Left lung (tissue), 10 donors: ENCODE measurements around the gene ACTR1A. TPM values are rescaled to one million over a fixed set of nuclear protein-coding genes. Genes with fewer than 3 reads are reported as not detected.

ENCODE experiments used
- ATAC-seq: fragments of 200-7000 bp; cut with Tn5 transposase; one replicate; pipeline ENCODE4 v1.9.1; 2020; ENCODE audit warnings: moderate library complexity
- DNase-seq, 4 donors: peaks; one replicate each; pipeline ENCODE4 v3.0.0-alpha.2; 2013 to 2020
- H3K27ac ChIP-seq, 2 donors: fragments of 200-600 bp; sonication (generic) in 1 of 2; one replicate each; pipeline versions ENCODE4 v1.5.0 to v1.8.0; 2020 to 2021
- H3K27me3 ChIP-seq, 2 donors: fragments of 200-600 bp; sonication (generic) in 1 of 2; one replicate each; pipeline versions ENCODE4 v1.5.0 to v1.8.0; 2020 to 2021
- H3K36me3 ChIP-seq, 2 donors: fragments of 200-600 bp; sonication (generic) in 1 of 2; one replicate each; pipeline versions ENCODE4 v1.5.0 to v1.8.0; 2020 to 2021
- H3K4me1 ChIP-seq, 2 donors: fragments of 200-600 bp; one replicate each; pipeline ENCODE4 v1.8.0; 2021
- H3K4me3 ChIP-seq, 2 donors: fragments of 200-600 bp; sonication (generic) in 1 of 2; one replicate each; pipeline versions ENCODE4 v1.5.0 to v1.8.0; 2020 to 2021; ENCODE audit warnings: mild to moderate bottlenecking in 1 of 2
- H3K9me3 ChIP-seq, 2 donors: fragments of 200-600 bp; sonication (generic) in 1 of 2; one replicate each; pipeline versions ENCODE4 v1.5.0 to v1.8.0; 2020 to 2021
- intact Hi-C, 2 donors: fragments of 100-400 bp; cut with DNase I; formaldehyde crosslinking; loops; one replicate each; pipeline versions ENCODE4 v1.11.2 to v1.14.2; 2022
- polyA plus RNA-seq, 6 donors: library from polyadenylated mRNA; unstranded; fragments of 120-200 nt; gene quantifications; one replicate each; pipeline ENCODE4 v1.2.1, GENCODE V29; 2013; ENCODE audit not compliant: insufficient read length in 6 of 6
- total RNA-seq, 2 donors: library from RNA; stranded (reverse); fragmentation: NEBNext Ultra II Directional; extraction: Animal tissue kit (Norgen Biotek cat#: 25700); gene quantifications; one replicate each; pipeline ENCODE4 v1.2.1, GENCODE V29; 2021
- TF ChIP-seq, protein P1 (sequence below), 2 donors: fragments of 200-600 bp; sonication (generic) in 1 of 2; IDR thresholded peaks; one replicate each; pipeline versions ENCODE4 v1.5.0 to v1.8.0; 2021; ENCODE audit warnings: antibody characterized with exemption in 2 of 2
- donor health status: DM: no; HTN: yes; CAD: no.
- donor health status: DM: no; HTN: no; CAD: no.

ACTR1A gene
- total and polyA plus RNA-seq, 8 donors, result 78.4 to 122 (median 85.9) TPM

DNA sequence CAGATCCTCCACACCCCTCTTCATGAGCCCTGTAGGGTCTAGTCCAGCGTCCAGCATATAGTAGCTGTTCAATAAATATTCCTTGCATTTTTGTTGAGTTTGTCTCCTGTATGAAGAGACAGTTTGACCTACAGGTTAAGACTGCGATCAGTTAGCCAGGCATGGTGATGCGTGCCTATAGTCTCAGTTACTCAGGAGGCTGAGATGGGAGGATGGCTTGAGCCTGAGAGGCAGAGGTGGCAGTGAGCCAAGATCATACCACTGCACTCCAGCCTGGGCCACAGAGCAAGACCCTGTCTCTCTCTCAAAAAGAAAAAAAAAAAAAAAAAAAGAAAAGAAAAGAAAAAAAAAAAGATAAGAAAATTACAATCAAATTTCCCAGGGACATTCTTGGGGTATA, 65.0 kb downstream of the ACTR1A start:
- H3K4me1 ChIP-seq, result peaks cover 7 to 44% of the 10 kb centered on the region in 2 donors
- H3K4me3 ChIP-seq, result peak overlapping the region in 1 of 2 donors; percentile 38
- intact Hi-C loops, result no loop called here

DNA sequence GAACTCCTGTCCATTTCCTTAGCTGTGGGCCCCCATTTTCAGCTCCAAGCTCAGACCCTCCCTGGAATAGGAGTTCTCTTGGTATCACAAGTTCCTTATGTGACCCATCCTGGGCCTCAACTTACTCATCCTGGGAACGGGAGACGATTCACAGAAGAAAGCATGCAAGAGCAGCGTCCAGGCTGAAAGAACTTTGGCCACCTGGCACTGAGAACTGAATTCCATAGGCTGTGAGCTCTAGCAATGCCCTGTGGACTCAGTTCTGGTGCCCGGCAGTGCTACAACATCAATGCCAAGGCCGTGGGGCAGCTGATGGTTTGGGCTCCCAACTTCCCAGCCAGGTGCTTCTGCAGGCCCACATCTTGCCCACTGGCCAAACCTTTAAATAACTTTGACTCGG, 66.2 kb downstream of the ACTR1A start:
- intact Hi-C loops, result no loop called here
- peak overlapping the region; percentile 15 to 38 for H3K4me3 ChIP-seq
- peaks cover 13 to 52% of the 10 kb centered on the region in 2 donors for H3K4me1 ChIP-seq
- TF ChIP-seq, protein P1, sequence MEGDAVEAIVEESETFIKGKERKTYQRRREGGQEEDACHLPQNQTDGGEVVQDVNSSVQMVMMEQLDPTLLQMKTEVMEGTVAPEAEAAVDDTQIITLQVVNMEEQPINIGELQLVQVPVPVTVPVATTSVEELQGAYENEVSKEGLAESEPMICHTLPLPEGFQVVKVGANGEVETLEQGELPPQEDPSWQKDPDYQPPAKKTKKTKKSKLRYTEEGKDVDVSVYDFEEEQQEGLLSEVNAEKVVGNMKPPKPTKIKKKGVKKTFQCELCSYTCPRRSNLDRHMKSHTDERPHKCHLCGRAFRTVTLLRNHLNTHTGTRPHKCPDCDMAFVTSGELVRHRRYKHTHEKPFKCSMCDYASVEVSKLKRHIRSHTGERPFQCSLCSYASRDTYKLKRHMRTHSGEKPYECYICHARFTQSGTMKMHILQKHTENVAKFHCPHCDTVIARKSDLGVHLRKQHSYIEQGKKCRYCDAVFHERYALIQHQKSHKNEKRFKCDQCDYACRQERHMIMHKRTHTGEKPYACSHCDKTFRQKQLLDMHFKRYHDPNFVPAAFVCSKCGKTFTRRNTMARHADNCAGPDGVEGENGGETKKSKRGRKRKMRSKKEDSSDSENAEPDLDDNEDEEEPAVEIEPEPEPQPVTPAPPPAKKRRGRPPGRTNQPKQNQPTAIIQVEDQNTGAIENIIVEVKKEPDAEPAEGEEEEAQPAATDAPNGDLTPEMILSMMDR (IDR thresholded peaks at IDR 0.05), result no peak
- peak overlapping the region; percentile 77 to 84 for H3K27ac ChIP-seq
- ATAC-seq (no peak), DNase-seq (no peak)
- no peaks in the 10 kb centered on the region for H3K36me3 ChIP-seq
- no peaks in the 10 kb centered on the region for H3K27me3 ChIP-seq
- no peaks in the 10 kb centered on the region for H3K9me3 ChIP-seq

More for the DNA sequence above, 65.0 kb downstream of the ACTR1A start:
- Histone ChIP-seq H3K9me3 (no peaks in the 10 kb centered on the region), H3K27me3 (no peaks in the 10 kb centered on the region), H3K27ac (no peak overlapping the region), H3K36me3 (no peaks in the 10 kb centered on the region)
- DNase-seq (no peak), ATAC-seq (no peak)
- TF ChIP-seq, protein P1 (IDR thresholded peaks at IDR 0.05), result no peak

DNA sequence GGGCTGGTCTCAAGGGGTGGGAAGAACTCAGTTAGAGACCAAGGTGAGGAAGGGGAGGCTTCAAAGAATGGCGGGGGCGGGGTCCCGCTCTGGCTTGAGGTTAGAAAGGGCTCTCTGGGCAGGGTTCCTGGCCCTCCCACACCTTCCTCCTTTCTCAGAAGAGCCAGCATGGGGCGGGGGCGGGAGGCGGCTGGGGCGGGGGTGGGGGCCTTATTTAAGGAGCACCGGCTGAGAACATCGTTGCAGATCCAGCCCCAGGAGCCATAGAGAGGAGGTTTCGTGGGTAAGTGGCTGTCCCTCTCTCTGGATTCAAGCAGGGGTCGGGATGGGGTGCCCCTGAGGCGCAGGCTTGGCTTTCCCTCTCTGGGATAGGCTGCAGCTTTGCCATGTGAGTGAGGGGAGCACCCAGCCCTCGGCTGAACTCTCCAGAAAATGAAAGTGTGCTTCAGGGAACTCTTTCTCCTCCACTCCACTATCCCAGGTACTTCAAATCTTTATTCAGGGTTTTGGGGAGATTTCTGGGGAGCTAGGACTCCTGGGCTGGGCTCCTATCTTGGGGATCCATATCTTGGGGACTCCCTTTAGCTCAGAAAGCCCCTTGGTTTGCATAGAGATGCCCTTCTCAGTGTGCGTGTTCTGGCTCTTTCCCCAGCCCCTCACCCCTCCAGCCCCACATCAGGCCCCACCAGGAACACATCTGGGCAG, 66.8 kb downstream of the ACTR1A start:
- ATAC-seq (peak; percentile 44), DNase-seq (peak in 3 of 4 donors; percentile 65 to 85 (median 67))
- H3K4me1 ChIP-seq, result peaks cover 13 to 55% of the 10 kb centered on the region in 2 donors
- TF ChIP-seq, protein P1 (IDR thresholded peaks at IDR 0.05), result no peak
- H3K4me3 ChIP-seq, result peak overlapping the region; percentile 15 to 38
- H3K9me3 ChIP-seq, result no peaks in the 10 kb centered on the region
- intact Hi-C loops, result no loop called here
- no peaks in the 10 kb centered on the region for H3K27me3 ChIP-seq
- peak overlapping the region; percentile 77 to 84 for H3K27ac ChIP-seq
- no peaks in the 10 kb centered on the region for H3K36me3 ChIP-seq

DNA sequence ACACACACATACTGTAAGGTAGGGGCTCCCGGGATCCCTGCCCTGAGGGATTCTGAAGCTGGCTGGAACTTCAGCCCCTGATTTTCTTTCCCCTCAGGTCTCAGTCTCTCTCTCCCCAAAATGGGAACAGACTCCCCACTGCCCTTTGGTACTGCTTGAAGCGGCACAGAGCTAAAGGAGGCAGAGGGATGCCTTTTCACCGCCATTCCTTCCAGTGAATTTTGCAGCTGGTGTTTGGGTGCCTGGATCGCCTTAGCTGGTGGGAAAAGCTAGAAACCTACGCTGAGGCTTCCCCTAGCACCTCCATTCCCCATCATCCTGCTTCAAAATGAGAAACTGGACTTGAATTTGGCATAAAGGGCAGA, 67.4 kb downstream of the ACTR1A start:
- TF ChIP-seq, protein P1 (IDR thresholded peaks at IDR 0.05), result no peak

DNA sequence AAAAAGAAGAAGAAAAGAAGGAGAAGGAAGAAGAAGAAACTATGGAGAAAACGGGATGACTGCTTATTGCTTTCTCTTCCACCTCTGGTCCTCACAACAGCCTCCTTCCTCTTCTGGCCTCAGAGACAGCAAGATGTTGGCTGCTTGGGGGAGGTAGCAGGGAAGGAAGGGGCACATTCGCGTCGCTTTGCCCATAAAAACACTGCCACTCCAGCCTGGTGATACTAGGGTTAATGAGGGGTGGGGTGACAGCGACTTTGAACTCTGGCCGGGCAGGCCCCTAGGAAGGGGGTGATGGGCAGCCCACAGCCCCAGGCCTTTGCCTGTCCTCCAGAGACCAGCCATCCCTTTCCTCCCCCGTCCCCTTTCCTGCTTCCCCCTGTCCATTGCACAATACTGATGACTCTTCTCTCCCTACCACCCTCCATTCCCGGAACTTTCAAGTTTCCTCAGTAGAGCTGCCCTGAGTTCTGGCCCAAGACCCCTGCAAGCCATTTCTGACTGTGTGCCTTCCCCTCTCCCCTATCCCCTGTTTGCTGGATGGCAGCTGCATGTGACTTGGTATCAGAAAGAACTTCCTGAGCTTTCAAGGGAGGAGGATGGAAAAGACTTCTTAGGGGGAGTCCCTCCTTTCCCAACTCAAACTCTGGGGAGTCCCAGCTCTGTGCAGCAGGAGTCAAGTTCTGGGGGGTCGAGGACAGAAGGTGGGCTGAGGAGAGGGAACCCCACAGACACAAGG, 67.9 kb downstream of the ACTR1A start:
- Histone ChIP-seq H3K27me3 (no peaks in the 10 kb centered on the region), H3K4me1 (peaks cover 13 to 55% of the 10 kb centered on the region in 2 donors), H3K9me3 (no peaks in the 10 kb centered on the region), H3K4me3 (peak overlapping the region in 1 of 2 donors; percentile 38), H3K27ac (peak overlapping the region; percentile 77 to 84), H3K36me3 (no peaks in the 10 kb centered on the region)
- intact Hi-C loops, result loop anchor here in 1 of 2 donors (5.0 kb wide), 1 partner anchor 43 kb away; no protein-coding TSS in a partner anchor
- TF ChIP-seq, protein P1 (IDR thresholded peaks at IDR 0.05), result no peak
- DNase-seq, result peak in 1 of 4 donors; percentile 38
- peak; percentile 9 for ATAC-seq

More for the DNA sequence above, 67.4 kb downstream of the ACTR1A start:
- DNase-seq, result no peak
- H3K4me3 ChIP-seq, result peak overlapping the region; percentile 15 to 38
- no peaks in the 10 kb centered on the region for H3K27me3 ChIP-seq
- no peaks in the 10 kb centered on the region for H3K36me3 ChIP-seq
- H3K4me1 ChIP-seq, result peaks cover 13 to 55% of the 10 kb centered on the region in 2 donors
- no peaks in the 10 kb centered on the region for H3K9me3 ChIP-seq
- no peak for ATAC-seq
- intact Hi-C loops, result no loop called here
- peak overlapping the region; percentile 77 to 84 for H3K27ac ChIP-seq
